ENCODE data around the gene ARFRP1. TPM values are rescaled to one million over a fixed set of nuclear protein-coding genes. Genes with fewer than 3 reads are reported as not detected.
A peak's percentile ranks its signal among the peaks of the same experiment; 100 is the strongest.

Gene ARFRP1
- total and polyA plus RNA-seq, 2 of the 13 experiments (the other 11 are each of a cell fraction or from before 2014, with no cell fraction given): 32.0 to 51.1 TPM

- TF ChIP-seq FOXK2 (IDR thresholded peaks at IDR 0.05) (no peak), HOXA3 (CRISPR knock-in tag; IDR thresholded peaks at IDR 0.05) (no peak), ZNF792 (CRISPR knock-in tag; IDR thresholded peaks at IDR 0.05) (no peak), FOXA3 (CRISPR knock-in tag; IDR thresholded peaks at IDR 0.05) (no peak), ZNF263 (CRISPR knock-in tag; IDR thresholded peaks at IDR 0.05) (peak; percentile 23; the same call in 1 of the 2 replicates), ZNF225 (CRISPR knock-in tag; IDR thresholded peaks at IDR 0.05) (0 out of 2 replicates have a peak, but pooled peaks have one; percentile 46), KLF12 (CRISPR knock-in tag; IDR thresholded peaks at IDR 0.05; ENCODE audit: borderline replicate concordance) (0 out of 2 replicates have a peak, but pooled peaks have one; percentile 22), AGO2 (optimal IDR thresholded peaks at IDR 0.05; ENCODE audit: low read depth, low read length) (peak; percentile 69), ZNF7 (CRISPR knock-in tag; IDR thresholded peaks at IDR 0.05) (no peak), UBTF (CRISPR knock-in tag; IDR thresholded peaks at IDR 0.05) (no peak), KLF16 (CRISPR knock-in tag; IDR thresholded peaks at IDR 0.05) (no peak), AFF4 (CRISPR knock-in tag; IDR thresholded peaks at IDR 0.05) (no peak), ISL2 (CRISPR knock-in tag; IDR thresholded peaks at IDR 0.05) (no peak), ZNF232 (CRISPR knock-in tag; IDR thresholded peaks at IDR 0.05; ENCODE audit: borderline replicate concordance) (no peak), NKX3-1 (CRISPR knock-in tag; IDR thresholded peaks at IDR 0.05) (no peak), AGO1 (IDR thresholded peaks at IDR 0.05; ENCODE audit: low read depth, low read length, poor library complexity, severe bottlenecking) (peak; percentile 98), ZNF549 (CRISPR knock-in tag; IDR thresholded peaks at IDR 0.05) (no peak), ZNF337 (CRISPR knock-in tag; IDR thresholded peaks at IDR 0.05; ENCODE audit: borderline replicate concordance, low read depth) (no peak), MTF2 (CRISPR knock-in tag; IDR thresholded peaks at IDR 0.05; ENCODE audit: borderline replicate concordance) (no peak), IRX3 (CRISPR knock-in tag; IDR thresholded peaks at IDR 0.05; ENCODE audit: borderline replicate concordance, low read depth) (no peak), IKZF4 (CRISPR knock-in tag; IDR thresholded peaks at IDR 0.05; ENCODE audit: borderline replicate concordance, low read depth, not compliant biosample characterization) (no peak), CENPBD1 (CRISPR knock-in tag; IDR thresholded peaks at IDR 0.05; ENCODE audit: borderline replicate concordance, low read depth) (no peak), TEAD2 (CRISPR knock-in tag; IDR thresholded peaks at IDR 0.05) (0 out of 2 replicates have a peak, but pooled peaks have one; percentile 23)
Measured at GRCh38 chr20:63695424-63696305, 12.1 kb downstream of the ARFRP1 start (continued).
